Measurements from ENCODE around the gene RFX1. TPM values are rescaled to one million over a fixed set of nuclear protein-coding genes. Genes with fewer than 3 reads are reported as not detected.

The RFX1 gene
- total and polyA plus RNA-seq, 9 of the 15 experiments (the other 6 are each of a cell fraction or from before 2014, with no cell fraction given) = 0.14 to 19.3 (median 1.2) TPM

DNA sequence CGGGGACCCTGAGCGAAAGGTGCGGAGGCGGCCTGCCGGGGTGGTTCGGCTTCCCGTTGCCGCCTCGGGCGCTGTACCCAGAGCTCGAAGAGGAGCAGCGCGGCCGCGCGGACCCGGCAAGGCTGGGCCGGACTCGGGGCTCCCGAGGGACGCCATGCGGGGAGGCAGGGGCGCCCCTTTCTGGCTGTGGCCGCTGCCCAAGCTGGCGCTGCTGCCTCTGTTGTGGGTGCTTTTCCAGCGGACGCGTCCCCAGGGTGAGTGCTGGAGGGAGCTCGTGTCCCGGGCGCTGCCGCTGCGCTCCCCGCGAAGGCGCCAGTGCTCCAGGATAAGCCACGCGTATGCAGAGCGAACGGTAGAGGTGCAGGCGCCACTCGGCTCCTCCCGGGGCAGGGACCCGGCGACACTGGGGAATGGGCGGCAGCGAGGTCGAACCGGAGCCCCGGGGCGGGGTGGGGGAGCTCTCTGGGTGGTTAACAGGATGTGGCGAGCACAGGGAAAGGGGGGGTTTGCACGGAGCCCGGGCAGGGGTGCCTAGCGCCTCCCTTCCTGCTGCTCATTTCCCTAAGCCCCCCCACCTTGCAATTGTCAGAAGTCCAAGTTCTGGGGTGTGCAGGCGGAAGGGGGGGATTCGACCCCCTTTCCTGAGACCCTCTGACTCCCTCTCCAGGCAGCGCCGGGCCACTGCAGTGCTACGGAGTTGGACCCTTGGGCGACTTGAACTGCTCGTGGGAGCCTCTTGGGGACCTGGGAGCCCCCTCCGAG is 25.8 kb upstream of the RFX1 start, which contains the start of gene IL27RA (continued):
- TF ChIP-seq, protein P1, sequence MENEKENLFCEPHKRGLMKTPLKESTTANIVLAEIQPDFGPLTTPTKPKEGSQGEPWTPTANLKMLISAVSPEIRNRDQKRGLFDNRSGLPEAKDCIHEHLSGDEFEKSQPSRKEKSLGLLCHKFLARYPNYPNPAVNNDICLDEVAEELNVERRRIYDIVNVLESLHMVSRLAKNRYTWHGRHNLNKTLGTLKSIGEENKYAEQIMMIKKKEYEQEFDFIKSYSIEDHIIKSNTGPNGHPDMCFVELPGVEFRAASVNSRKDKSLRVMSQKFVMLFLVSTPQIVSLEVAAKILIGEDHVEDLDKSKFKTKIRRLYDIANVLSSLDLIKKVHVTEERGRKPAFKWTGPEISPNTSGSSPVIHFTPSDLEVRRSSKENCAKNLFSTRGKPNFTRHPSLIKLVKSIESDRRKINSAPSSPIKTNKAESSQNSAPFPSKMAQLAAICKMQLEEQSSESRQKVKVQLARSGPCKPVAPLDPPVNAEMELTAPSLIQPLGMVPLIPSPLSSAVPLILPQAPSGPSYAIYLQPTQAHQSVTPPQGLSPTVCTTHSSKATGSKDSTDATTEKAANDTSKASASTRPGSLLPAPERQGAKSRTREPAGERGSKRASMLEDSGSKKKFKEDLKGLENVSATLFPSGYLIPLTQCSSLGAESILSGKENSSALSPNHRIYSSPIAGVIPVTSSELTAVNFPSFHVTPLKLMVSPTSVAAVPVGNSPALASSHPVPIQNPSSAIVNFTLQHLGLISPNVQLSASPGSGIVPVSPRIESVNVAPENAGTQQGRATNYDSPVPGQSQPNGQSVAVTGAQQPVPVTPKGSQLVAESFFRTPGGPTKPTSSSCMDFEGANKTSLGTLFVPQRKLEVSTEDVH (IDR thresholded peaks at IDR 0.05; ENCODE audit: low read depth, partially characterized antibody) = no peak
- TF ChIP-seq, protein P2, sequence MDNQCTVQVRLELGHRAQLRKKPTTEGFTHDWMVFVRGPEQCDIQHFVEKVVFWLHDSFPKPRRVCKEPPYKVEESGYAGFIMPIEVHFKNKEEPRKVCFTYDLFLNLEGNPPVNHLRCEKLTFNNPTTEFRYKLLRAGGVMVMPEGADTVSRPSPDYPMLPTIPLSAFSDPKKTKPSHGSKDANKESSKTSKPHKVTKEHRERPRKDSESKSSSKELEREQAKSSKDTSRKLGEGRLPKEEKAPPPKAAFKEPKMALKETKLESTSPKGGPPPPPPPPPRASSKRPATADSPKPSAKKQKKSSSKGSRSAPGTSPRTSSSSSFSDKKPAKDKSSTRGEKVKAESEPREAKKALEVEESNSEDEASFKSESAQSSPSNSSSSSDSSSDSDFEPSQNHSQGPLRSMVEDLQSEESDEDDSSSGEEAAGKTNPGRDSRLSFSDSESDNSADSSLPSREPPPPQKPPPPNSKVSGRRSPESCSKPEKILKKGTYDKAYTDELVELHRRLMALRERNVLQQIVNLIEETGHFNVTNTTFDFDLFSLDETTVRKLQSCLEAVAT (IDR thresholded peaks at IDR 0.05) = peak in 1 of 2 experiments; percentile 64; a peak in 1 of 4 replicates
- TF ChIP-seq RAD51 (IDR thresholded peaks at IDR 0.05; ENCODE audit: borderline replicate concordance, low read depth) (no peak), ZKSCAN3 (CRISPR knock-in tag; IDR thresholded peaks at IDR 0.05) (no peak), ZHX1 (conservative IDR thresholded peaks at IDR 0.05; ENCODE audit: low read length) (no peak), ZNF561 (CRISPR knock-in tag; conservative IDR thresholded peaks at IDR 0.05) (no peak), SAFB (IDR thresholded peaks at IDR 0.05; ENCODE audit: borderline replicate concordance, low read depth, low read length) (no peak), NBN (IDR thresholded peaks at IDR 0.05; ENCODE audit: low read depth) (no peak), KDM2B (CRISPR knock-in tag; IDR thresholded peaks at IDR 0.05) (peak; percentile 36; the same call in 1 of the 2 replicates), RBM15 (IDR thresholded peaks at IDR 0.05; ENCODE audit: insufficient read depth, low read length) (no peak), POU5F1 (IDR thresholded peaks at IDR 0.05; ENCODE audit: borderline replicate concordance, low read depth, low read length, partially characterized antibody) (no peak), CBX3 (IDR thresholded peaks at IDR 0.05; ENCODE audit: borderline replicate concordance in 1 of 2, low read length in 2 of 2) (no peak), ARID2 (IDR thresholded peaks at IDR 0.05) (no peak), ZNF586 (CRISPR knock-in tag; conservative IDR thresholded peaks at IDR 0.05) (no peak), EGR1 (conservative IDR thresholded peaks at IDR 0.05) (peak; percentile 84), NR0B1 (IDR thresholded peaks at IDR 0.05; ENCODE audit: partially characterized antibody) (no peak), ZC3H8 (IDR thresholded peaks at IDR 0.05) (no peak), SMARCE1 (IDR thresholded peaks at IDR 0.05) (no peak), DIDO1 (tag; IDR thresholded peaks at IDR 0.05; ENCODE audit: low read depth) (no peak), CTBP1 (IDR thresholded peaks at IDR 0.05; ENCODE audit: borderline replicate concordance) (peak; percentile 42; the same call in 1 of the 2 replicates), FOXA3 (CRISPR knock-in tag; conservative IDR thresholded peaks at IDR 0.05 in 1 of 2, IDR thresholded peaks at IDR 0.05 in 1 of 2) (peak in 1 of 2 experiments; percentile 52; a peak in 1 of 4 replicates)
